GM13976 (cell line): Measurements from ENCODE around the gene FOXL3.

Source experiments
- DNase-seq: peaks from one replicate; pipeline ENCODE4 v3.0.0; 2012; ENCODE audit warnings: low spot score
- CTCF ChIP-seq: IDR thresholded peaks from 2 replicates; pipeline ENCODE4 v1.5.1; 2012; ENCODE audit warnings: borderline replicate concordance, mild to moderate bottlenecking; ENCODE audit not compliant: insufficient read depth; ENCODE audit errors: extremely low read depth, missing control alignments, control extremely low read depth
- in situ Hi-C: fragments of 300-500 bp; cut with MboI; formaldehyde crosslinking; loops from one replicate; pipeline ENCODE4 v1.12.0; 2022; ENCODE audit warnings: low sequenced_read_pairs, mixed read lengths, inconsistent platforms; ENCODE audit not compliant: unreplicated experiment

FOXL3 gene

GRCh38 chr7:298375-298702 is 8.4 kb downstream of the FOXL3 start:
- no peak for TF ChIP-seq CTCF
- DNase-seq, result no peak
- in situ Hi-C loops, result no loop called here

DNA sequence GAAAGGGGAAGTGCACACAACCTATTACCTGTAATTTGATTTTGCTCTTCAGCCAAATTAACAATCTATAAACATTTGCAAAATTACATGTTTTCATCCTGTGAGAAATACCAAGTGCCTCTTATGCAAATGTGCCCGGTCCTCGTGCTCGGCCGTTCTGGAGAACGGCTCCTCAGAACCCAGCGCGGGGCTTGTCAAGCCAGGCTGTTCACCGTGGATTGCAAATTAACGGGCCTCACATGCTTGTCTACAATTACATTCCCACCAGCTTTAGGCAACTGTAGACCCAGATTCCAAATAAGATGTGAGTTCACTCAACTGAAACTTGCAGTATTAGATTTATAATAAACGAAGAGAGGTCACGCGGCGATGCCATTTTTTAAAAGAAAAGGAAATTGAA is 8.8 kb downstream of the FOXL3 start:
- DNase-seq, result no peak
- no peak for TF ChIP-seq CTCF
- in situ Hi-C loops, result no loop called here

DNA sequence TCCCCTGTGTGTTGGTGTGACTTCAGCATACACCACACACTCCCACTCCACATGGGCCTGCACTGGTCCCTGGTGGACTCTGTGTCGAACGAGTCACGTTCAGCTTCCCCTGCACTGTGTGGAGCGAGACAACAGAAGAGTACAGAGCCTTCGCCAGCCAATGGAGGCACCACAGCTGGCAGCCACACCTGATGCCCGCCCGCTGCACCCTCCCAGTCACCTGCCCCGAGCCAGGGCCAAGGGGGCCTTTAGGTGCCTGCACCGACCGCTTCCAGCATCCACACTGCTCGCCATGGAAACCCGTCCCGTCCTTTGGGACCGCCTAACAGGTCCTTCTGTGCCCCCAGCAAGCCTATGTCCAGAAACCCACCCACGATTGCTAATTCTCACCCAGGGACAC is 9.2 kb downstream of the FOXL3 start:
- DNase-seq, result no peak
- in situ Hi-C loops, result no loop called here
- TF ChIP-seq CTCF, result no peak

DNA sequence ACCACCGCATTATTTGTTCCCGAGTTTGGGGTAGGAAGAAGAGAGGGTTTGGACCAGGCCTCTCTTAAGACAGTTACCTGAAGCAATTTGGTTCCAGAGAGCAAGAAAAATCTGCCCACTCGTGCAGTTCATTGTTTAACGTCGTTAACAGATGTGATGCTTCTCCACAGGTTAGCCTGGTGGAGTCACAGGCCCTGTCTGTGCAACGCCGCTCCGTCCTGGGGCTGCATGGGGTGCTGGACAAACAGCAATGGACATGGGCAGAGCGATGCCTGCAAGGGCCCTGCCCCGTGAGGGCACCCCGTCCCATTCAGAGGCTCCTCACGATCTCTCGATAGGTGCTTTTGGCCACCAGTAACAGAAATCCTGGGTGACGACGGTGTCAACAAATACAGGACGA is 9.7 kb downstream of the FOXL3 start:
- in situ Hi-C loops, result no loop called here
- no peak for DNase-seq
- TF ChIP-seq CTCF, result no peak

GRCh38 chr7:300048-300447 is 10.1 kb downstream of the FOXL3 start:
- no peak for DNase-seq
- in situ Hi-C loops, result no loop called here
- TF ChIP-seq CTCF, result no peak

GRCh38 chr7:300546-301290 is 10.7 kb downstream of the FOXL3 start:
- no peak for DNase-seq
- TF ChIP-seq CTCF, result no peak
- in situ Hi-C loops, result no loop called here

DNA sequence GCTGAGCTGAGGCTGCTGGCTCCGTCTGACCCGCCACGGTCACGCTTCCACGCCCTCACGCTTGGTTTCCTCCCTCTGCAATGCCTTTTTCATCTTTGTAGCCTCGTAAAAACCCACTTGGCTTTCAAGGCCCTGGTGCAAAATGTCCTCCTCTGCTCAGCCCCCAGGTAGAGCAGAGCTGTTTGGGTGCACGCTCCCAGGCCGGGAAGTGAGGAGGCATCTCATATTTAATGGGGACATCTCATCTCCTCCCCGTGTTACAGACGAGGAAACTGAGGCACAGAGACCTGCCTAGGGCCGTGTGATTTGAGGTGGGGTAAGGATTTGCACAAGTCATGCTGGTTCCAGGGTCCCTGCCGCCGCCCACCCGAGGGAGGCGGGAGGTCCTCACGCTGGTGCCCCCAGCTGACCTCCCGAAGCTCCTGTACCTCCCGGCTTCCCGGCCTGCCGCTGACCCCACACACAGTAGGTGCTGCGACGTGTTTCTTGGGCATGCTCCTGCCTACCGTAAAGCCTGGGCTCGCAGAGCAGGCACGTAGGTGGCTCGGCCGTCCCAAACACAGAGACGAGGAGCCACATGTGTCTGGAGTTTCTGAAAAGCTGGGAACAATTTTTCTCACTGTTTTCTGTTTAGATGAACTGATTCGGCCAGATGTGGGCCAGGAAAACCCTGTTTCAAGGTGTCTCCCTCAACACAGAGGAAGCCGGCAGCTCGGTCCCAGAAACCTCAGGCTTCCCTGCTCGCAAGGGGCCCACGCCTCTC is 11.5 kb downstream of the FOXL3 start:
- DNase-seq, result no peak
- in situ Hi-C loops, result no loop called here
- TF ChIP-seq CTCF, result no peak
